Stimulated activated CD4-positive, alpha-beta T cell treated with anti-CD3 and anti-CD28 coated beads, Interleukin-1b, Interleukin-23, amount 100 ng/mL, for 4 hours (primary cell): ENCODE results near the gene SMARCA4.
"Not testable (repeated sequence)": the region's sequence is repeated elsewhere in the genome, so short reads cannot be mapped to it uniquely, and the experiment has no call there.

Source experiments
- DNase-seq, 2 donors: peaks; one replicate each; pipeline ENCODE4 v3.0.0-alpha.2; 2020; ENCODE audit warnings: low read depth in 2 of 2

SMARCA4 gene

GRCh38 chr19:10928563-10929401, 32.0 kb upstream of the SMARCA4 start, which contains the start of the genes TIMM29 and YIPF2:
TSS of gene TIMM29 (plus strand) at chr19:10928811. CDS start at chr19:10928823, 12 bp downstream.
TSS of gene YIPF2 (minus strand) at chr19:10928639. CDS start at chr19:10928410, 229 bp downstream.
- peak; percentile 90 for DNase-seq

- no peak for DNase-seq
These were observed 31.4 kb upstream of the SMARCA4 start for GRCh38 chr19:10929402-10929794.

GRCh38 chr19:10935371-10936059, 25.3 kb upstream of the SMARCA4 start:
- DNase-seq = no peak

GRCh38 chr19:10936661-10937084, 24.2 kb upstream of the SMARCA4 start:
- peak in 1 of 2 donors; percentile 24 for DNase-seq

- DNase-seq = not testable (repeated sequence)
These were observed 19.2 kb upstream of the SMARCA4 start for GRCh38 chr19:10941649-10942048.

- not testable (repeated sequence) for DNase-seq
These were observed 17.4 kb upstream of the SMARCA4 start for GRCh38 chr19:10943412-10943811.

GRCh38 chr19:10945264-10945663, 15.6 kb upstream of the SMARCA4 start:
- no peak for DNase-seq

GRCh38 chr19:10946958-10947657, 13.7 kb upstream of the SMARCA4 start:
- no peak for DNase-seq

GRCh38 chr19:10952809-10953208, 8.0 kb upstream of the SMARCA4 start:
- DNase-seq = no peak

- not testable (repeated sequence) for DNase-seq
These were observed 1.4 kb upstream of the SMARCA4 start for GRCh38 chr19:10959277-10959968.

- DNase-seq = no peak
These were observed 437 bp downstream of the SMARCA4 start for GRCh38 chr19:10961073-10961860.

GRCh38 chr19:10962863-10963262, 2.0 kb downstream of the SMARCA4 start:
- DNase-seq = no peak

- DNase-seq = no peak
These were observed 3.0 kb downstream of the SMARCA4 start for GRCh38 chr19:10963865-10964264.

- no peak for DNase-seq
These were observed 4.1 kb downstream of the SMARCA4 start for GRCh38 chr19:10964903-10965302.

GRCh38 chr19:10965398-10965797, 4.6 kb downstream of the SMARCA4 start:
- DNase-seq = no peak

- no peak for DNase-seq
These were observed 6.0 kb downstream of the SMARCA4 start for GRCh38 chr19:10966809-10967208.

- DNase-seq = no peak
These were observed 7.8 kb downstream of the SMARCA4 start for GRCh38 chr19:10968527-10969135.

- DNase-seq = no peak
These were observed 10.4 kb downstream of the SMARCA4 start for GRCh38 chr19:10971107-10971726.

GRCh38 chr19:10975374-10976130, 14.7 kb downstream of the SMARCA4 start:
- no peak for DNase-seq
